GM12873 (cell line): ENCODE measurements around the gene HORMAD2.

ENCODE experiments used
- CTCF ChIP-seq: IDR thresholded peaks from 2 replicates; pipeline ENCODE4 v1.5.1; 2012; ENCODE audit warnings: low read depth, mild to moderate bottlenecking, moderate library complexity, low read length, control low read depth; ENCODE audit not compliant: insufficient read depth; ENCODE audit errors: missing control alignments

The HORMAD2 gene

DNA sequence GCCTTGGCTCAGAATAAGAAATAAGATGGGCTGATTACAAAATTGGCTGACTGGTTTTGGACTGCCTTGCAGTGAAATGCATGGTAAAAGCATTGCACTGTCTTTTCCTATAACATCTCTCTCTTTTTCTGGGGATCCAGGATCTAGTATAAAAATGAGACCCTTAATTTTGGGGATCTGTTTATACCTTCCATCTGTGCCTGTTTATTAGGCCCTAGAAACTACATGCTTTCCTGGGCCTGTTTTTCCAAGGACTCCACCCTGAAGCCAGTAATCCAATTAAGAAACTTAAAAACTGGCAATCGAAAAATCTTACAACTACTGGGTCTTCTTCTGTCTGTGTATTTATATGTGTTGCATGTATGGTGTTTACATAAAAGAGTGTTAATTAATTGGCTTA, 14.5 kb downstream of the HORMAD2 start:
- no peak for TF ChIP-seq CTCF

GRCh38 chr22:30097861-30098260, 17.6 kb downstream of the HORMAD2 start:
- no peak for TF ChIP-seq CTCF

GRCh38 chr22:30104501-30105156, 24.4 kb downstream of the HORMAD2 start:
- no peak for TF ChIP-seq CTCF

DNA sequence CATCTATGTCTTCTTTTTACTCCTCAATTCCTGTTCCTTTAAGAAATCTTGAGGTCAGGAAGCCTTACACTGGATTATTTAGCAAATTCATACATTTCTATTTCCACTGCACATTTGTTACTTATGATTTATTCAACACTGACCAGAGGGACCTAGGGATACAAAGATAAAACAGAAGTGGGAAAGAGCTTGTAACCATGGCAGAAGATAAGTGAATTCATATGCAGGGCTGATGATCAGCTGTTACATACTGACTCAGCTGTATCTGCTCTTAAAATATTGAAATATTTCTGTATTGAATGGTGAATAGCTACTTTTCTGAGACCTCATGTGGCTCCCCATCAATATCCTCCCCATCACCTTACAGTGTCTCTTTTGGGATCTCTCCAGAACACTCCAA, 25.2 kb downstream of the HORMAD2 start:
- TF ChIP-seq CTCF: no peak

- no peak for TF ChIP-seq CTCF
Measured at GRCh38 chr22:30113494-30113893, 33.2 kb downstream of the HORMAD2 start.

DNA sequence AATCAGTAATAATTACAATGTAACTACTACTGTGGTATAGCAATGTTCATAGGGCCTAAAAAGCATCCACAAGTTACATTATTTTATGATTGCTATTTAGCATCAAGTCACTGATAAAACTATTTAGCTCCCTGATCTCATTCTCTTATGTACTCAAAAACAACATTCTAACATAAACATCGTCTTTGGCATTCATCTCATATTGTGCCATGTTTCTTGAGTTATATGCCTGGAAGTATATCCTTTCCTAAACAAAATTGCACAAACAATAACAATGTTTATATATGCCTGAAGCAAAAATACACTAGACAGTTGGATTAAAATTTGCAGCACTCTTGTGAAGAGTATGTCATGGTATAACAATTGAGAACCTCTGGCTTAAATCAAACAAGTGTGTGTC, 34.1 kb downstream of the HORMAD2 start:
- TF ChIP-seq CTCF: no peak

DNA sequence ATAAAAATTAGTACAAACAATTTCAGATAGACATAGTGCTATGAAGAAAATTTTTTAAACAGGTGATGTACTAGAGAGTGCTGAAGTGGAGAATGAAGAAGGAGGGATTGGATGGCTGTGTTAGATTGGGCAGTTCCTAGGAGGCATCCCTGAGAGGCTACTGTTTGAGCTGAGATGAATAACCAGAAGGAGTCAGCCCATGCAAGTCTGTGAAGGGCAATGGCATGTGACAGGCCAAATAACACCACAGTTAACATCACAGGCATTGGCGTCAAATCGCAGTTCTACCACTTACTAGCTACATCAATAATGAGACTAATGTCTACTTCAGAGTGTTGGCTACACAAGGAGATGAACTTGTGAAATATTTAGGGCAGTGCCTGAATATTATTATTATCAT, 35.4 kb downstream of the HORMAD2 start:
- no peak for TF ChIP-seq CTCF
